Immature natural killer cell (primary cell): ENCODE results near the gene MAGEB17. TPM values are rescaled to one million over a fixed set of nuclear protein-coding genes. Genes with fewer than 3 reads are reported as not detected.

ENCODE experiments used
- DNase-seq, 3 donors: peaks; one replicate each; pipeline ENCODE4 v3.0.0; 2022; ENCODE audit warnings: mixed read lengths in 1 of 3
- H3K27ac Mint-ChIP-seq, 6 donors: one replicate each; pipeline ENCODE4 v1.8.0; 2020; ENCODE audit warnings: mixed read lengths in 6 of 6, mild to moderate bottlenecking in 5 of 6, inconsistent platforms in 4 of 6, moderate library complexity in 3 of 6
- H3K27me3 Mint-ChIP-seq, 3 donors: one replicate each; pipeline ENCODE4 v1.8.0; 2020 to 2021; ENCODE audit warnings: low read depth in 3 of 3, mild to moderate bottlenecking in 3 of 3, mixed read lengths in 3 of 3, moderate library complexity in 3 of 3, inconsistent platforms in 1 of 3
- H3K36me3 Mint-ChIP-seq, 3 donors: one replicate each; pipeline ENCODE4 v1.8.0; 2020; ENCODE audit warnings: mixed read lengths in 3 of 3, inconsistent platforms in 2 of 3, mild to moderate bottlenecking in 2 of 3
- H3K4me1 Mint-ChIP-seq, 2 donors: one replicate each; pipeline ENCODE4 v1.8.0; 2020; ENCODE audit warnings: inconsistent platforms in 2 of 2, mild to moderate bottlenecking in 2 of 2, mixed read lengths in 2 of 2, moderate library complexity in 1 of 2
- H3K4me3 Mint-ChIP-seq, 5 donors: one replicate each; pipeline ENCODE4 v1.8.0; 2020; ENCODE audit warnings: mild to moderate bottlenecking in 5 of 5, mixed read lengths in 5 of 5, inconsistent platforms in 3 of 5, moderate library complexity in 3 of 5
- H3K9me3 Mint-ChIP-seq, 6 donors: one replicate each; pipeline ENCODE4 v1.8.0; 2020; ENCODE audit warnings: mild to moderate bottlenecking in 6 of 6, mixed read lengths in 6 of 6, inconsistent platforms in 4 of 6, moderate library complexity in 3 of 6
- polyA plus RNA-seq, 3 donors: library from polyadenylated mRNA; unstranded; fragments of 300-500 nt; fragmentation: Illumina TruSeq; gene quantifications; one replicate each; pipeline ENCODE4 v1.2.3, GENCODE V29; 2021

MAGEB17 gene
- not detected for polyA plus RNA-seq

GRCh38 chrX:16167181-16167580 is at the start of gene MAGEB17:
Gene MAGEB17, plus strand, starts transcription at chrX:16167481. Its CDS starts 2,902 bp downstream, at chrX:16170383.
- DNase-seq: no peak
- Mint-ChIP-seq H3K4me3 (no peak within 1 kb of the TSS), H3K4me1 (no peaks in the 10 kb centered on the region), H3K36me3 (no peaks in the 10 kb centered on the region), H3K27ac (no peak within 1 kb of the TSS), H3K9me3 (no peaks in the 10 kb centered on the region), H3K27me3 (peaks cover 0 to 18% (median 3%) of the 10 kb centered on the region in 3 donors)

GRCh38 chrX:16119353-16120220 is 47.7 kb upstream of the MAGEB17 start:
- no peak for DNase-seq
- Mint-ChIP-seq H3K27ac (no peak overlapping the region), H3K36me3 (no peaks in the 10 kb centered on the region), H3K27me3 (peaks cover 0 to 23% (median 7%) of the 10 kb centered on the region in 3 donors), H3K9me3 (peaks cover 0 to 4% (median 0%) of the 10 kb centered on the region in 6 donors), H3K4me1 (peaks cover 1 to 8% of the 10 kb centered on the region in 2 donors), H3K4me3 (no peak overlapping the region)

- Mint-ChIP-seq H3K27me3 (peaks cover 0 to 23% (median 5%) of the 10 kb centered on the region in 3 donors), H3K27ac (no peak overlapping the region), H3K9me3 (peaks cover 0 to 4% (median 0%) of the 10 kb centered on the region in 6 donors), H3K36me3 (no peaks in the 10 kb centered on the region), H3K4me3 (no peak overlapping the region), H3K4me1 (peaks cover 1 to 5% of the 10 kb centered on the region in 2 donors)
- no peak for DNase-seq
Observed at GRCh38 chrX:16120431-16120830, 46.9 kb upstream of the MAGEB17 start.

- H3K4me1 Mint-ChIP-seq: peaks cover 1 to 5% of the 10 kb centered on the region in 2 donors
- H3K4me3 Mint-ChIP-seq: no peak within 1 kb of the TSS
- DNase-seq: peak; percentile 23 to 37 (median 32)
- no peaks in the 10 kb centered on the region for H3K36me3 Mint-ChIP-seq
- peaks cover 0 to 21% (median 8%) of the 10 kb centered on the region in 3 donors for H3K27me3 Mint-ChIP-seq
- H3K9me3 Mint-ChIP-seq: peaks cover 0 to 4% (median 0%) of the 10 kb centered on the region in 6 donors
- no peak within 1 kb of the TSS for H3K27ac Mint-ChIP-seq
Observed at GRCh38 chrX:16123222-16123786, 44.0 kb upstream of the MAGEB17 start, which contains the start of gene GRPR. Gene GRPR, plus strand, starts transcription at chrX:16123565. Its CDS starts 389 bp downstream, at chrX:16123954.

GRCh38 chrX:16124201-16124600 is 43.1 kb upstream of the MAGEB17 start:
- Mint-ChIP-seq H3K4me1 (peaks cover 1 to 5% of the 10 kb centered on the region in 2 donors), H3K27ac (no peak overlapping the region), H3K4me3 (no peak overlapping the region), H3K36me3 (no peaks in the 10 kb centered on the region), H3K9me3 (peaks cover 0 to 2% (median 0%) of the 10 kb centered on the region in 6 donors), H3K27me3 (peaks cover 2 to 25% (median 10%) of the 10 kb centered on the region in 3 donors)
- DNase-seq: no peak

- Mint-ChIP-seq H3K36me3 (no peaks in the 10 kb centered on the region), H3K4me3 (no peak overlapping the region), H3K27ac (no peak overlapping the region), H3K9me3 (no peaks in the 10 kb centered on the region), H3K27me3 (peaks cover 4 to 25% (median 13%) of the 10 kb centered on the region in 3 donors), H3K4me1 (peaks cover 1 to 5% of the 10 kb centered on the region in 2 donors)
- no peak for DNase-seq
Observed at GRCh38 chrX:16125520-16126149, 41.6 kb upstream of the MAGEB17 start.

- no peak overlapping the region for H3K4me3 Mint-ChIP-seq
- no peak for DNase-seq
- H3K9me3 Mint-ChIP-seq: peaks cover 0 to 2% (median 0%) of the 10 kb centered on the region in 6 donors
- peaks cover 4 to 13% (median 6%) of the 10 kb centered on the region in 3 donors for H3K27me3 Mint-ChIP-seq
- no peaks in the 10 kb centered on the region for H3K4me1 Mint-ChIP-seq
- no peak overlapping the region for H3K27ac Mint-ChIP-seq
- H3K36me3 Mint-ChIP-seq: no peaks in the 10 kb centered on the region
Observed at GRCh38 chrX:16130707-16131106, 36.6 kb upstream of the MAGEB17 start.

GRCh38 chrX:16134936-16135335 is 32.3 kb upstream of the MAGEB17 start:
- Mint-ChIP-seq H3K27ac (no peak overlapping the region), H3K4me3 (no peak overlapping the region), H3K4me1 (peaks cover 0 to 4% of the 10 kb centered on the region in 2 donors), H3K9me3 (peaks cover 0 to 2% (median 0%) of the 10 kb centered on the region in 6 donors), H3K27me3 (peaks cover 2 to 3% (median 2%) of the 10 kb centered on the region in 3 donors), H3K36me3 (no peaks in the 10 kb centered on the region)
- DNase-seq: no peak

GRCh38 chrX:16136080-16136479 is 31.2 kb upstream of the MAGEB17 start:
- Mint-ChIP-seq H3K4me3 (no peak overlapping the region), H3K27me3 (peaks cover 0 to 2% (median 0%) of the 10 kb centered on the region in 3 donors), H3K4me1 (peaks cover 3 to 16% of the 10 kb centered on the region in 2 donors), H3K36me3 (no peaks in the 10 kb centered on the region), H3K9me3 (peaks cover 0 to 2% (median 0%) of the 10 kb centered on the region in 6 donors), H3K27ac (no peak overlapping the region)
- DNase-seq: no peak

- Mint-ChIP-seq H3K27ac (no peak overlapping the region), H3K36me3 (no peaks in the 10 kb centered on the region), H3K4me3 (no peak overlapping the region), H3K27me3 (peaks cover 0 to 2% (median 0%) of the 10 kb centered on the region in 3 donors), H3K4me1 (peaks cover 3 to 16% of the 10 kb centered on the region in 2 donors), H3K9me3 (peaks cover 0 to 2% (median 0%) of the 10 kb centered on the region in 6 donors)
- DNase-seq: no peak
Observed at GRCh38 chrX:16137416-16138107, 29.7 kb upstream of the MAGEB17 start.

GRCh38 chrX:16138108-16138427 is 29.2 kb upstream of the MAGEB17 start:
- DNase-seq: no peak
- no peak overlapping the region for H3K4me3 Mint-ChIP-seq
- H3K27ac Mint-ChIP-seq: no peak overlapping the region
- H3K27me3 Mint-ChIP-seq: peaks cover 0 to 5% (median under 1%) of the 10 kb centered on the region in 3 donors
- peaks cover 3 to 16% of the 10 kb centered on the region in 2 donors for H3K4me1 Mint-ChIP-seq
- no peaks in the 10 kb centered on the region for H3K36me3 Mint-ChIP-seq
- peaks cover 0 to 2% (median 0%) of the 10 kb centered on the region in 6 donors for H3K9me3 Mint-ChIP-seq

GRCh38 chrX:16140448-16140847 is 26.8 kb upstream of the MAGEB17 start:
- peaks cover 0 to 11% (median 2%) of the 10 kb centered on the region in 3 donors for H3K27me3 Mint-ChIP-seq
- H3K4me1 Mint-ChIP-seq: peaks cover 3 to 16% of the 10 kb centered on the region in 2 donors
- H3K27ac Mint-ChIP-seq: no peak overlapping the region
- peaks cover 0 to 3% (median 0%) of the 10 kb centered on the region in 6 donors for H3K9me3 Mint-ChIP-seq
- no peak overlapping the region for H3K4me3 Mint-ChIP-seq
- H3K36me3 Mint-ChIP-seq: no peaks in the 10 kb centered on the region
- DNase-seq: peak; percentile 23 to 35 (median 32)

GRCh38 chrX:16140983-16141382 is 26.3 kb upstream of the MAGEB17 start:
- H3K9me3 Mint-ChIP-seq: peaks cover 0 to 3% (median 0%) of the 10 kb centered on the region in 6 donors
- peaks cover 3 to 16% of the 10 kb centered on the region in 2 donors for H3K4me1 Mint-ChIP-seq
- no peak overlapping the region for H3K27ac Mint-ChIP-seq
- DNase-seq: no peak
- H3K4me3 Mint-ChIP-seq: no peak overlapping the region
- no peaks in the 10 kb centered on the region for H3K36me3 Mint-ChIP-seq
- peaks cover 0 to 14% (median 2%) of the 10 kb centered on the region in 3 donors for H3K27me3 Mint-ChIP-seq
